GM12891 (cell line): ENCODE results near the gene TMEM200B.

ENCODE experiments used
- PAX5 ChIP-seq: IDR thresholded peaks from 2 replicates; pipeline ENCODE4 v1.6.1; 2011; ENCODE audit warnings: low read length, moderate library complexity, mild to moderate bottlenecking; ENCODE audit not compliant: insufficient read depth, severe bottlenecking
- POLR2A ChIP-seq: IDR thresholded peaks from 2 replicates; pipeline ENCODE4 v1.6.1; 2011; ENCODE audit warnings: low read depth, low read length, control low read depth
- POLR2AphosphoS5 ChIP-seq: IDR thresholded peaks from 2 replicates; pipeline ENCODE4 v1.6.1; 2011; ENCODE audit warnings: low read depth, low read length, control low read depth
- POU2F2 ChIP-seq: IDR thresholded peaks from 2 replicates; pipeline ENCODE4 v1.6.1; 2011; ENCODE audit warnings: low read depth, mild to moderate bottlenecking, control low read depth, low read length, moderate library complexity
- TAF1 ChIP-seq: IDR thresholded peaks from 2 replicates; pipeline ENCODE4 v1.6.1; 2011; ENCODE audit warnings: low read depth, low read length, control low read depth

- TF ChIP-seq POLR2AphosphoS5 (no peak), POLR2A (no peak), TAF1 (no peak), PAX5 (no peak), POU2F2 (no peak)
Observed at GRCh38 chr1:29077155-29077554, 46.5 kb downstream of the TMEM200B start.
